Naive thymus-derived CD4-positive, alpha-beta T cell (primary cell): ENCODE data around the gene LDB1. TPM values are rescaled to one million over a fixed set of nuclear protein-coding genes. Genes with fewer than 3 reads are reported as not detected.
A peak's percentile ranks its signal among the peaks of the same experiment; 100 is the strongest.

Source experiments
- ATAC-seq: fragments of 150-1000 bp; cut with Tn5 transposase; 2 replicates; pipeline ENCODE4 v1.10.0; 2021; ENCODE audit warnings: mild to moderate bottlenecking, moderate library complexity
- CTCF ChIA-PET: fragments of 350-600 bp; sonication (Branson Sonifier 250); formaldehyde crosslinking; loops from one replicate; lab custom pipeline; 2021; ENCODE audit warnings: antibody characterized with exemption; lab: Charles Lee
- POLR2A ChIA-PET: fragments of 350-600 bp; sonication (Branson Sonifier 250); formaldehyde crosslinking; loops from one replicate; lab custom pipeline; 2021; ENCODE audit warnings: antibody characterized with exemption, inconsistent platforms; lab: Charles Lee
- DNase-seq, 9 donors: peaks; one replicate each; pipeline versions ENCODE4 v3.0.0 to v3.0.0-alpha.2; 2020 to 2022; ENCODE audit warnings: mixed read lengths in 1 of 9
- H3K27ac ChIP-seq: one replicate; pipeline ENCODE4 v1.7.0; 2013; ENCODE audit warnings: mild to moderate bottlenecking, low read depth, low read length, moderate library complexity
- H3K27me3 ChIP-seq, 2 donors: one replicate each; pipeline ENCODE4 v1.7.0; 2013; ENCODE audit warnings: low read length in 2 of 2, mild to moderate bottlenecking in 2 of 2, moderate library complexity in 2 of 2; ENCODE audit not compliant: control insufficient read depth in 2 of 2, insufficient read depth in 2 of 2
- H3K36me3 ChIP-seq, 3 experiments: 1 replicate in 2 of 3; 2 replicates in 1 of 3; pipeline ENCODE4 v1.7.0; 2013; ENCODE audit warnings: low read length in 3 of 3, mild to moderate bottlenecking in 3 of 3, moderate library complexity in 1 of 3; ENCODE audit not compliant: insufficient read depth in 3 of 3, control insufficient read depth in 2 of 3
- H3K4me1 ChIP-seq, 2 donors: one replicate each; pipeline ENCODE4 v1.7.0; 2013; ENCODE audit warnings: low read length in 2 of 2, mild to moderate bottlenecking in 2 of 2, moderate library complexity in 1 of 2; ENCODE audit not compliant: control insufficient read depth in 2 of 2, insufficient read depth in 2 of 2
- H3K4me3 ChIP-seq: 2 replicates; pipeline ENCODE4 v1.7.0; 2013; ENCODE audit warnings: mild to moderate bottlenecking, low read length
- H3K9me3 ChIP-seq, 3 experiments: 1 replicate in 2 of 3; 2 replicates in 1 of 3; pipeline ENCODE4 v1.7.0; 2013; ENCODE audit warnings: low read length in 3 of 3; ENCODE audit not compliant: control insufficient read depth in 2 of 3
- H3K27ac Mint-ChIP-seq, 9 donors: one replicate each; pipeline ENCODE4 v1.8.0; 2020 to 2022; ENCODE audit warnings: mixed read lengths in 9 of 9, mild to moderate bottlenecking in 8 of 9, moderate library complexity in 5 of 9, inconsistent platforms in 2 of 9
- H3K27me3 Mint-ChIP-seq, 5 donors: one replicate each; pipeline ENCODE4 v1.8.0; 2021 to 2022; ENCODE audit warnings: mixed read lengths in 5 of 5, mild to moderate bottlenecking in 1 of 5
- H3K36me3 Mint-ChIP-seq, 5 donors: one replicate each; pipeline ENCODE4 v1.8.0; 2020 to 2022; ENCODE audit warnings: mixed read lengths in 5 of 5, mild to moderate bottlenecking in 3 of 5, inconsistent platforms in 1 of 5
- H3K4me1 Mint-ChIP-seq, 7 donors: one replicate each; pipeline ENCODE4 v1.8.0; 2020 to 2022; ENCODE audit warnings: mixed read lengths in 7 of 7, mild to moderate bottlenecking in 3 of 7, inconsistent platforms in 1 of 7
- H3K4me3 Mint-ChIP-seq, 10 donors: one replicate each; pipeline ENCODE4 v1.8.0; 2020 to 2022; ENCODE audit warnings: mild to moderate bottlenecking in 10 of 10, mixed read lengths in 10 of 10, moderate library complexity in 6 of 10, inconsistent platforms in 2 of 10
- H3K9me3 Mint-ChIP-seq, 11 donors: one replicate each; pipeline ENCODE4 v1.8.0; 2020 to 2022; ENCODE audit warnings: mixed read lengths in 11 of 11, mild to moderate bottlenecking in 4 of 11, inconsistent platforms in 1 of 11, moderate library complexity in 1 of 11
- intact Hi-C, 2 donors: fragments of 100-400 bp; cut with micrococcal nuclease; formaldehyde crosslinking; loops; one replicate each; pipeline ENCODE4 v1.15.1; 2023
- polyA plus RNA-seq, 2 donors: library from polyadenylated mRNA; unstranded; fragments of 300-500 nt; fragmentation: Illumina TruSeq; gene quantifications; one replicate each; pipeline ENCODE4 v1.2.3, GENCODE V29; 2021
- total RNA-seq, 6 experiments: library from RNA in 5 of 6; stranded (reverse) in 5 of 6; gene quantifications; 1 replicate in 5 of 6; 2 replicates in 1 of 6; pipeline ENCODE4 v1.2.3 and lab custom pipeline; 2021 to 2026

The LDB1 gene
- total and polyA plus RNA-seq, 7 experiments from 2014 or later: 26.2 to 152 (median 103) TPM

GRCh38 chr10:102150970-102151773 lies 31.0 kb upstream of the LDB1 start:
- ChIA-PET CTCF (interaction anchor here (0.6 to 1.2 kb wide), 2 partner anchors 19 to 402 kb away, joined by 3 to 5 read pairs; partner anchors contain the start of gene PPRC1), POLR2A (interaction anchor here (0.6 to 2.1 kb wide), 15 partner anchors 8 to 1247 kb away, joined by 3 to 10 read pairs (median 5); partner anchors contain the start of genes CNNM2, HPS6, OGA and PPRC1)
- Mint-ChIP-seq H3K27me3 (peaks cover 0 to 4% (median 0%) of the 10 kb centered on the region in 5 donors), H3K4me3 (peak overlapping the region in 9 of 10 donors; percentile 91 to 98 (median 96)), H3K36me3 (peaks cover 5 to 30% (median 9%) of the 10 kb centered on the region in 5 donors), H3K27ac (peak overlapping the region; percentile 91 to 98 (median 96)), H3K9me3 (no peaks in the 10 kb centered on the region), H3K4me1 (peaks cover 26 to 50% (median 36%) of the 10 kb centered on the region in 7 donors)
- intact Hi-C loops: loop anchor here (5.0 kb wide), 3 partner anchors 311 to 799 kb away; partner anchors contain the start of genes ARL3 (in 1 of the 2), BTRC (in 1 of the 2) and SFXN2 (in 1 of the 2)
- ATAC-seq (no peak), DNase-seq (no peak)
- Histone ChIP-seq H3K27me3 (no peaks in the 10 kb centered on the region), H3K27ac (peak overlapping the region; percentile 94), H3K36me3 (peaks cover 9 to 46% (median 12%) of the 10 kb centered on the region in 3 experiments), H3K9me3 (no peaks in the 10 kb centered on the region), H3K4me1 (peaks cover 11 to 16% of the 10 kb centered on the region in 2 donors), H3K4me3 (peak overlapping the region; percentile 87)

- Histone ChIP-seq H3K27me3 (no peaks in the 10 kb centered on the region), H3K9me3 (no peaks in the 10 kb centered on the region), H3K27ac (no peak overlapping the region), H3K36me3 (peaks cover 9 to 65% (median 12%) of the 10 kb centered on the region in 3 experiments), H3K4me1 (peaks cover 5 to 9% of the 10 kb centered on the region in 2 donors), H3K4me3 (no peak overlapping the region)
- ATAC-seq (no peak), DNase-seq (no peak)
- peaks cover 0 to 4% (median 0%) of the 10 kb centered on the region in 5 donors for H3K27me3 Mint-ChIP-seq
- POLR2A ChIA-PET: interaction anchor here (1.2 to 1.3 kb wide), 2 partner anchors 10 to 26 kb away, joined by 3 read pairs; no protein-coding TSS in a partner anchor
- H3K9me3 Mint-ChIP-seq: peaks cover 0 to 2% (median 0%) of the 10 kb centered on the region in 11 donors
- intact Hi-C loops: no loop called here
- H3K27ac Mint-ChIP-seq: peak overlapping the region in 5 of 9 donors; percentile 8 to 97 (median 60)
- H3K36me3 Mint-ChIP-seq: peaks cover 9 to 36% (median 16%) of the 10 kb centered on the region in 5 donors
- H3K4me1 Mint-ChIP-seq: peaks cover 14 to 26% (median 21%) of the 10 kb centered on the region in 7 donors
- H3K4me3 Mint-ChIP-seq: no peak overlapping the region
- CTCF ChIA-PET: interaction anchor here (1.0 to 2.9 kb wide), 2 partner anchors 10 to 17 kb away, joined by 3 to 13 read pairs; no protein-coding TSS in a partner anchor
These were observed 28.1 kb upstream of the LDB1 start for GRCh38 chr10:102148275-102148674.

GRCh38 chr10:102147561-102147960 lies 27.4 kb upstream of the LDB1 start:
- DNase-seq (no peak), ATAC-seq (no peak)
- H3K27ac Mint-ChIP-seq: peak overlapping the region in 4 of 9 donors; percentile 8 to 97 (median 53)
- intact Hi-C loops: no loop called here
- no peak overlapping the region for H3K4me3 ChIP-seq
- no peaks in the 10 kb centered on the region for H3K9me3 ChIP-seq
- peaks cover 0 to 2% (median 0%) of the 10 kb centered on the region in 11 donors for H3K9me3 Mint-ChIP-seq
- H3K27ac ChIP-seq: no peak overlapping the region
- peaks cover 0 to 4% of the 10 kb centered on the region in 2 donors for H3K4me1 ChIP-seq
- H3K27me3 ChIP-seq: no peaks in the 10 kb centered on the region
- peaks cover 9 to 42% (median 16%) of the 10 kb centered on the region in 5 donors for H3K36me3 Mint-ChIP-seq
- peaks cover 0 to 4% (median 0%) of the 10 kb centered on the region in 5 donors for H3K27me3 Mint-ChIP-seq
- POLR2A ChIA-PET: interaction anchor here (1.2 kb wide), 1 partner anchor 26 kb away, joined by 3 read pairs; no protein-coding TSS in a partner anchor
- H3K4me3 Mint-ChIP-seq: no peak overlapping the region
- CTCF ChIA-PET: interaction anchor here (2.9 kb wide), 1 partner anchor 9 kb away, joined by 13 read pairs; no protein-coding TSS in a partner anchor
- H3K36me3 ChIP-seq: peaks cover 9 to 72% (median 12%) of the 10 kb centered on the region in 3 experiments
- H3K4me1 Mint-ChIP-seq: peaks cover 7 to 19% (median 14%) of the 10 kb centered on the region in 7 donors

- Histone ChIP-seq H3K27ac (no peak overlapping the region), H3K4me1 (peaks cover 0 to 4% of the 10 kb centered on the region in 2 donors), H3K27me3 (no peaks in the 10 kb centered on the region), H3K36me3 (peaks cover 9 to 72% (median 12%) of the 10 kb centered on the region in 3 experiments), H3K9me3 (no peaks in the 10 kb centered on the region), H3K4me3 (no peak overlapping the region)
- H3K4me1 Mint-ChIP-seq: peaks cover 7 to 18% (median 9%) of the 10 kb centered on the region in 7 donors
- H3K36me3 Mint-ChIP-seq: peaks cover 9 to 43% (median 16%) of the 10 kb centered on the region in 5 donors
- H3K27ac Mint-ChIP-seq: peak overlapping the region in 2 of 9 donors; percentile 19 to 63
- ChIA-PET CTCF (interaction anchor here (2.9 kb wide), 1 partner anchor 8 kb away, joined by 13 read pairs; no protein-coding TSS in a partner anchor), POLR2A (no interaction called here)
- H3K4me3 Mint-ChIP-seq: no peak overlapping the region
- intact Hi-C loops: no loop called here
- ATAC-seq (no peak), DNase-seq (no peak)
- H3K9me3 Mint-ChIP-seq: peaks cover 0 to 2% (median 0%) of the 10 kb centered on the region in 11 donors
- peaks cover 0 to 1% (median 0%) of the 10 kb centered on the region in 5 donors for H3K27me3 Mint-ChIP-seq
These were observed 26.8 kb upstream of the LDB1 start for GRCh38 chr10:102146971-102147428.

GRCh38 chr10:102141583-102142107 lies 21.5 kb upstream of the LDB1 start:
- CTCF ChIA-PET: no interaction called here
- no peak overlapping the region for H3K4me3 Mint-ChIP-seq
- no peak for DNase-seq
- Histone ChIP-seq H3K4me3 (no peak overlapping the region), H3K27me3 (no peaks in the 10 kb centered on the region), H3K4me1 (no peaks in the 10 kb centered on the region), H3K9me3 (no peaks in the 10 kb centered on the region), H3K27ac (no peak overlapping the region), H3K36me3 (peaks cover 0 to 83% (median 24%) of the 10 kb centered on the region in 3 experiments)
- no peaks in the 10 kb centered on the region for H3K27me3 Mint-ChIP-seq
- H3K4me1 Mint-ChIP-seq: peaks cover 4 to 16% (median 9%) of the 10 kb centered on the region in 7 donors
- peaks cover 0 to 2% (median 0%) of the 10 kb centered on the region in 11 donors for H3K9me3 Mint-ChIP-seq
- peak overlapping the region in 2 of 9 donors; percentile 33 to 59 for H3K27ac Mint-ChIP-seq
- peaks cover 7 to 61% (median 16%) of the 10 kb centered on the region in 5 donors for H3K36me3 Mint-ChIP-seq
- POLR2A ChIA-PET: no interaction called here
- intact Hi-C loops: no loop called here
- ATAC-seq: no peak
